Brain pericyte (primary cell): ENCODE measurements around the gene SRRM2.

Source experiments
- DNase-seq: peaks from one replicate; pipeline ENCODE4 v3.0.0-alpha.2; 2012; ENCODE audit warnings: low read depth, low spot score

SRRM2 gene

DNA sequence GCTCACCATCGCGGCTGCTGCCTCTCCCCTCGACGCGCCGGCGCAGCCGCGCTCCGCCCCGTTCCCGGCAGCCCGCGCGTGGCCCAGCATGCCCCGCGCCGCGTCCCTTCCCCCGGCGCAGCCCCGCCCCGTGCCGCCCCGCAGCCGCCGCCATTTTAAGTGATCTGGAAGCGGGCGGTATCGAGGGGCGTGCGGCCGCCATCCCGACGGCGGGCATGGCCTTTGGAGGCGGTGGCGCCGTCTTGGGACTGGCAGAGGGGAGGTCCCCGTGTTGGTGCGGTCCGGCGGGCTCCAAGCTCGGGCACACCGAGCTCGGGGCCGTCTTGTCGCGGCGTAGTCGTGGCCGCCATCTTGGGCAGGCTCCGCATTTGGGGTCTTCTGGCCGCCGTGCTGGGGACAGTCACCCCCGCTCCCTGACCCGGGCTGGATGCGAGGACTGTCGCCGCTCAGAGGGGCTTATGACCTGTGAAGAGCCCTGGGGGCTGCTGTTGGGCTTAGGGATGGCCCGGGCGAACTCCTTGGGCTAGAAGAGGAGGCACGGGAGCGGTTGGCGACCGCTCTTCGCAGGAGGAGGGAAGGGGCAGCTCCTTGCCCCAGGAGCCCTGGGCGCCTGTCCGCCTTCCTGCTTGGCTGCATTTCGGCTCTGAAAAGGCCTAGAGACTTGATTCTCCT, 24.9 kb downstream of the SRRM2 start, which contains the start of gene ELOB:
Gene ELOB (minus strand): TSS at position 50 of the 672 bp plus-strand sequence. CDS start 41 bp downstream, at position 9.
- DNase-seq, result no peak

DNA sequence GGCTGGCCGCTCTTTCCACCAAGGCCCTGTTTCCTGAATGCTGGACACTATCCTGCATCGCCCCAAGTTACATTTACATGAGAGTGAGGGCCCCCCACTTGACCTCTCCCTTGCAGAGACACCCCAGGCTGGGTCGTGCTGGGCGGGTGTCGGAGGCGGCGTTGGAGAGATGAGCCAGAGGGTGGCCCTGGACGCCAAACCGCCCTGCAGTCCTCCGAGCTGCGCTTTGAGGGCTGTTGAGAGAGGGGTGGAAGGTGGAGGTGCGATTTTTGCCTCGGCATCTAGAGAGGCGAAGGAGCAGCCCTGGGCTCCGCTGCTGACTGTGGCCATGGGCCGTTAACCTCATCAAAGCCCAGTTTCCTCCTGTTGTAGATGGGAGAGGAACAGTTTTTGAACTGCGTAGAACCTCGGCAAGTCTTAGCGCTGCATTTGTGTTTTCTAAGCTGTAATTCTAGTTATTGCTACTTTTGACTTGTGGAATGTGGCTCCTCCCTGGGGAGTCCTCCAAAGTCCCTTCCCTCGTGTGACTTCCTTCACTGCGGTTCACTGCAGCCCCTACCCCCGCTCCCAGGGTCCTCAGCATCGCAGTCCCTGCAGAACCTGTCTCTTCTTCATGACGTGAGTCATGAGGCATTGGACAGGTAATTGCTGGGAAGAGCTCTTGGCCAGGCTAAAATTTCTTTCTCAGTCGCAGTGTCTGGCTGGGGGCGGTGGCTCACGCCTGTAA, 25.6 kb downstream of the SRRM2 start:
- DNase-seq, result no peak

DNA sequence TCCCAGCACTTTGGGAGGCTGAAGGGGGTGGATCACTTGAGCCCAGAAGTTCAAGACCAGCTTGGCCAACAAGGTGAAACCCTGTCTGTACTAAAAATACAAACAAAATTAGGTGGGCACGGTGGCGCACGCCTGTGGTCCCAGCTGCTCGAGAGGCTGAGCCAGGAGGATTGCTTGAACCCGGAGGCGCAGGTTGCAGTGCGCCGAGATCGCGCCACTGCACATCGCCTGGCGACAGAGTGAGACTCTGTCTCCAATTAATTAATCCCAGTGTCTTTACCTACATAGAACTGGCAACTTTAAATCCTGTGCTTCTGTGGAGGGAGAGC, 26.2 kb downstream of the SRRM2 start:
- DNase-seq, result no peak

DNA sequence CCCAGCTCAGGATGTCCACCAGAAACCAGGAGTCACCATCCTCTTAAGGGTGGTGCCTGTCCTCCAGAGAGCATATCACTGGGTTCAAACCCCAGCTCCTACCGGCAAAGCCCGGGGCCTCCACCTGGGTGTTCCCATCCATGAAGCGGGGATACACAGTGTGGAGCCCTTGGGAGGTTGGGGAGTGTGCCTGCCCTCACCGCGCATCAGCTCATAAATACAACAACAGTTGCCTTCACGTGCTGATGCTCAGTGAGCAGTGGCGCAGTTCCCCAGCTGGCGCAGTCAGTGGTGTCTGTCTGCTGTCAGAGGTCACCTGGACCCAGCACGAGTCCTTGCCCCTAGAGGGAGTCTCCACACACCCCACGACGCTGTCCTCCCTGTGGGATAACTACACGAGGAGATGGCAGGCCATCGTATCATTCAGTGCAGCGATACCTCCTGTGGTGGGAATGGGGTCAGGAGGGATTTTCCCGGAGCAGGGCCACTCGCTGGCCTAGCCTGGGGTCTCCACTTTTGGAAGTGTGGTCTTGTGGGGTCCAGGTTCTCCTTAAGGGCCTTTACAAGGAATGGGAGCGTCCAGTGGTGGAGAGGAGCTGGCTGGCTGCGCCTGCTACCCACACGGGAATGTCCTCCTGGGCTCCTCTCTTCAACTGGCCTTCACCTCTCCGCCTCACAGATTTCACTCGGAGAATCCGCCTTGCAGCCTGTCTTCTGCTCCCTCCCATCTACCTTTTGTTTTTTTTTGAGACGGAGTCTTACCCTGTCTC, 26.9 kb downstream of the SRRM2 start:
- no peak for DNase-seq

DNA sequence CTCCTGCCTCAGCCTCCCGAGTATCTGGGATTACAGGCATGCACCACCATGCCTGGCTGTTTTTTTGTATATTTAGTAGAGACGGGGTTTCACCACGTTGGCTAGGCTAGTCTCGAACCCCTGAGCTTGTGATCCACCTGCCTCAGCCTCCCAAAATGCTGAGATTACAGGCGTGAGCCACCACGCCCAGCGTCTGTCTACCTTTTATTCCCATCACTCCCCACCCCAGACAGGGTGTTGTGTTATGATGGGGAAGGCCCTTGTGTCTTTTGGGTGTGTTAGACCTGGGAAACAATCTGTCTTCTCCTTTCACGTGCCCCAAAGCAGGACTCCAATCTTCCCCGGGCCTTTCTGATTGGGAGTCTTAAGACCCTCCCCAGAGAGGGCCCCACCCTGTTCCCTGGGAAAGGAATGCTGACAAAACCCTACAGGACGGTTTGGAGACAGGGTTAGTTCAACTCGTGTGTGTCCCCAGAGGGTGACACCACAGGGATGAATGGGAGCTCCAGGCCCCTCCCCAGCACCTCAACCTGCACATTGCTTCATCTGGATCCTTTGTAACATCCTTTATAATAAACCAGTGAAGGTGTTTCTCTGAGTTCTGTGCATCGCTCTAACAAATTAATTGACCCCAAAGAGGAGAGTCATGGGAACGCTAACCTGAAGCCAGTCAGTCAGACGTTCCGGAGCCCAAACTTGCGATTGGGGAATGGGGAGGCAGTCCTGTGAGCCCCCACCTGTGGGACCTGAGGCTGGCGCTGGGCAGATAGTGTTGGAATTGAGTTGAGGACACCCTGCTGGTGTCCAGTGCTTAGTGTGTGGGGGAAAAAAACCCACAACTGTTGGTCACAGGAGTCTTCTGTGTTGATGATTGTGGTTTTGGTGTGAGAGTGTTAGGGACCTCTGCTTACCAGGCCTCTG, 27.8 kb downstream of the SRRM2 start:
- DNase-seq, result no peak

DNA sequence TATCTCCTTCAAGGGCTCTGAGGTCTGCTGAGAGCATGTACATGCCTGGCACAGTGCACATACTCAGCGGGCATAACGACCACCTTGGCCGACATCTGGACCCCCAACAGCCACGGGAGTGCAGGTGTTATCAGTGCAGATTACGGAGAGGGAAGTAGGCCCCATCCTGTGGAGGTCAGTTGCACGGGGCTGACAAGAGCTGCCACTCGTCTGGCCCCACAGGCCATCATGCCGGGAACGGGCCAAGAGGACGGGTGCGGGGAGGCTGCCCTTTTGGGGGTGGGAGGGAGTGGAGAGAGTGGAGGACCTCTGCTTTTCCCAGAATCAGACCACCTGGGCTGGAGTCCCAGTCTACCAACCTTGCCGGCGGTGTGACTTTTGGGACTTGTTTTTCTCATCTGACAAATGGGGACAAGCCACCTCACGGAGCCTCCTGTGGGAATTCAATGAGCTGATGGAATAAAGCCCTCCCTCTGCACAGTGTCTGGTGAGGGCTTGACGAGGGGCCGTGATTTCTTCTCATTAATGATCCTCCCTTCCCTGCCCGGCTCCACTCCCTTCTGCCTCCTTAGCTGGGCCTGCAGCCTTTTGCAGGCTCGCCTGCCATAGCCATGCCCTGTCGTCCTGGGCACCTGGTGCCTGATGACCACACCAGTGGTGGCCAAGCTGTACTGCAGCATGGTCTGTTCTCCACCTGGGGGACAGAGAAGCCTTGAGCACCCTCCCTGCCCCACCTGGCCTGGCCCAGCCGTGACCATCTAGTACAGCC, 30.3 kb downstream of the SRRM2 start:
- no peak for DNase-seq

DNA sequence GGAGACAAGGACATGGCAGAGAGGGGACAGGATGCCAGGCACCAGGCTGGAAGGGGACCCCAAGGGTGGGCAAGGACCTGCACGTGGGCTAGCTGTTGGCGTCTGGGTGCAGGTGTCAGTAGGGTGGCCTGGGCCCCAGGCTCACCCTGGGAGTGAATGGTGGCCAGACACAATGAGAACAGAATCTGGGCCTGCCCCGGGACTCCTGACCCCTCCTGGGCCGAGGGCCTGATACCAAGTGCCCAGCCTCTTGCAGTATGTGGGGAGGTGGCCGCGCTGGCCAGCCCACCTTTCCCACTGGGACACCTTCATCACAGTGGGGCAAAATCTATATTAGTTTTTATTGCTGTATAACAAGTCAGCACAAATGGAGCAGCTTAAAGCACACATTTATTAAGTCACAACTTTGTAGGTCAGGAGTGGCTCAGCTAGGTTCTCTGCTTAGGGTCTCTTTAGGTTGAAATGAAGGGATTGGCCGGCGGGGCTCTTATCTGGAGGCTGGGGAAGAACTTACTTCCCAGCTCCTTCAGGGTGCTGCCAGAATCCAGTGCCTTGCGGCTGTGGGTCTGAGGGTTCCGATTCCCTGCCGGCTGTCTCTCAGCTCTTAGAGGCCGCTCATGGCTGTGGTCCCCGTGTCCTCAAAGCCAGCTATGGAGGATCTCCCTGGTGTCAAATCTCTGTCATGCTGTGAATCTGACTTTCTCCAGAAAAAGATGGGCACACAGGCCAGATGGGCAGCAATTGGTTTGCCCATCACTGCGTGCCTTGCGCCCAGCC, 31.3 kb downstream of the SRRM2 start:
- DNase-seq, result no peak

DNA sequence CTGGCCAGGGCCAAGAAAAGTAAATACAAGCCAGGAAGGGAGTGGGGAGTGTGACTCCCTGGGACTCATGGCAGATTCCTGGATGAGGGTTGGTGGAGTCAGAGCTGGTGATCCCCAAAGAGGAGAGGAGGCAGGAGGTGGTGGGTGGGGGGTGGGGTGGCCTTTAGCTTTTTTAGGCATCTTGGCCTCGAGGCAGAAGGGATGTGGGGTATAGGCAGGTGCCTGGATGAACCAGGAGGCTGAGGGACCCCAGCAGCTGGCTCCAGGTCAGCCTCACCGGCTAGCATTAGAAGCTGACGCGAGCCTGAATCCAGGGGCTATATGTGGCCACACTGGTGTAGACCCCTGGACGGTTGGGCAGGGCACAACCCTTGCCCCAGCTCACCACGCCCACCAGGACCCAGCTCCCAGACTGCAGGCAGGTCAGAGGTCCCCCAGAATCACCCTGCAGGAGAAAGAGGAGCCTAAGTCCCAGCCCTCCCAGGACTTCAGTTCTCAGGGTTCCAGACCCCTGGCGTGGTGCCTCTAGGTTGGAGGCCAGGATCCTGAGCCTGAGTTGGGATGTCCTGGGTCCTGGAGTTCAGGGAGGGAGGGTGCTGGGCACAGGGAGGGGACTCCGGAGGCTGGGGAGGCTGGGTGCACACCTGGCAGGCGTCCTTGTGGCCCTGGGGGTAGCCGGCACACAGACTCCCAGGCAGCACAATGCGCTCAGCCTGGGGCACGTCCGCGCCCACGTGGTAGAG, 32.1 kb downstream of the SRRM2 start:
- DNase-seq, result no peak

DNA sequence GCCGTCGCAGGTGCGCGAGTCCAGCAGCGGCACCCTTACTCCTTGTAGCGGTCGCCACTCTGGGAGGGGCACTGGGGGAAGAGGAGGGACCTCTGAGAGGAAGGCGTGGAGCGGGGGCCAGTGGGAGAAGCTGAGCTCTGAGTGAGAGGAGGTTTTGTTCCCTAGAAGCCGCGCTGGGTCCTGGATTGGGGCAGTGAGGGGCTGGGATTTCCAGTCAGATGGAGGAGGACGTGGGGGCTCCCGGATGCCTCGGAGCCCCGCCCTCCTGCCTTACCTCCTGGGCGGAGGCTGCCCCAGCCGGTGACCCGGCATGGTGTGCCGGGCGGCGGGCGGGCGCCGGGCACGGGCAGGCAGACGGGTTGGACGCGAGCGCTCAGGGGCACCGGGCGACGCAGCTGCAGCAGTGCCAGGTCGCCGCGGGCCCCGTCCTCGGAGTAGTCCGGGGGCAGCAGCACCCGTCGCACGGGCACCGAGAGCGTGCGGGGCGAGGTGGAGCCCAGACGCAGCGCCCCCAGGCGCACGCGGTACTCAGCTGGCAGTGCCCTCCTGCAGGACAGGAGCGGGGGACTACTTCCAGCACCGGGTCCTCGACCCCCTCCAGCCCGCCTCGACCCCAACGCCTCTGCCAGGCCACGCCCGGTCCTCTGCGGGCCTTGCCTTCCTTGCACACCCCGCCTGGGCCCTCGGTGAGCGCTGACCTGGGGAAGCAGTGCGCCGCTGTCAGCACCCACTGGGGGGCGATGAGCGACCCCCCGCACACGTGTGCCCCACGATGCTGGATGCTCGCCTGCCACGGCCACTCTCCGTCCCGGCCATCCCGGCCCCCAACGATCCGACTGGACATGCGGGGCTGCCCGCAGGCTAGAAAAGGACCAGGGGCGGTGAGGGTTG, 32.9 kb downstream of the SRRM2 start:
- no peak for DNase-seq

DNA sequence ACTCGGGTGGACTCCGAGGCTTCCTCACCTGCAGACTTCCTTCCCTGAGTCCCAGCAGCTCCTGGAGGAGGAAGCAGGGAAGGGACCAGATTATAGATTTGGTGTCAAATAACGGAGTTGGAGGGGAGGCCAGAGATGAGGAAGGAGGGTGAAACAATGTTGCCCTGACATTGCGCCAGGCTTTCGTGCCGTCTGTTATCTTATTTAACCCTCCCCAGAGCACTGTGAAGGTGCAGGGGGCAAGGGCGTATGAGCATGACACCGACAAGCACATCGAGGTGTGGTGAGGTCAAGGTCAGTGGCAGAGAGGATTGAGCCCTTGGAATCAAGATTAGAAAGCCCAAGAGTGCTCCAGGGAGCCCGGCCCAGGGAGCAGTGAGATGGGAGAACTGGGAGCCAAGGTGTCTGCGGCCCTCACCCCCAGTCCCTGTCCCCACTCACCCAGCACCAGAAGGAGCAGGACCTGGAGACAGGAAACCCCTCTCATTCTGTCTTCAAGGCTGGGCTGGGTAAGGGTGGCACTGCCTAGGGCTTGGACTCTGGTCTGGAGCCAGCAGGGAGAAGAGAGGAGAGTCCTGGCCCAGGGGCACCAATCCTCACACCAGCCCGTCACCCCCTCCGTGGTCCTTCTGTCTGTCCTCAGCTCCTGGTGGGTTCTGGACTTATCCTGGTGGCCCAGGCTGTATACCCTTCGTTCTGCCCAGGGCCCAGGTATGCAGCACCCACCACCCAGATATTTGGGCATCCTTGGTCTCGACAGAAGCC, 33.8 kb downstream of the SRRM2 start:
- no peak for DNase-seq

DNA sequence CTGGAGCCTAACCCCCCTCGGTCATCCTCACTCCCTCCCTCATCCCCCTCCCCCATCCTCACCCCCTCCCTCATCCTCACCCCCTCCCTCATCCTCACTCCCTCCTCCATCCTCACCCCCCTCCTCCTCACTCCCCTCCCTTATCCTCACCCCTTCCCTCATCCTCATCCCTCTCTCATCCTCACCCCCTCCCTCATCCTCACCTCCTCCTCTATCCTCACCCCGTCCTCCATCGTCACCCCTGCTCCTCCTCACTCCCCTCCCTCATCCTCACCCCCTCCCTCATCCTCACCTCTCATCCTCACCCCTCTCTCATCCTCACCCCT, 34.4 kb downstream of the SRRM2 start:
- DNase-seq, result no peak

DNA sequence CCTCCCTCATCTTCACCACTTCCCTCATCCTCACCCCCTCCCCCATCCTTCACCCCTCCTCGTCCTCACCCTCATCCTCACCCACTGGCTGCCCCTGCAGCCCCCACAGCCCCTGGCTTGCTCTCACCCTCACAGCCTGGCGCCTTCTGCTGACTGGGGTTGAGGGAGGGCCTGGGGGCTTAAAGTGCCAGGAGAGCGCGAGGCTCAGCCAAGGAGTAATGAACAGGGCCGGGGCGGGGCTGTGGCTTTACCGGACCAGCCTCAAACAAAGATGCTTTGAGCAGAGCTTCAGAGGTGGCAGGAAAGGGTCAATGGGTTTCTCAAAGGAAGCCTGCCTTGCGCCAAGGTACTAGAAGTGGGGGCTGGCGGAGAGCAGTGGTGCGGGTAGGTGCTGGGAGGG, 35.0 kb downstream of the SRRM2 start, which contains the start of gene PRSS33:
Gene PRSS33 (minus strand): TSS at position 155 of the 400 bp plus-strand sequence. CDS start 1,013 bp downstream, outside the sequence.
- no peak for DNase-seq

DNA sequence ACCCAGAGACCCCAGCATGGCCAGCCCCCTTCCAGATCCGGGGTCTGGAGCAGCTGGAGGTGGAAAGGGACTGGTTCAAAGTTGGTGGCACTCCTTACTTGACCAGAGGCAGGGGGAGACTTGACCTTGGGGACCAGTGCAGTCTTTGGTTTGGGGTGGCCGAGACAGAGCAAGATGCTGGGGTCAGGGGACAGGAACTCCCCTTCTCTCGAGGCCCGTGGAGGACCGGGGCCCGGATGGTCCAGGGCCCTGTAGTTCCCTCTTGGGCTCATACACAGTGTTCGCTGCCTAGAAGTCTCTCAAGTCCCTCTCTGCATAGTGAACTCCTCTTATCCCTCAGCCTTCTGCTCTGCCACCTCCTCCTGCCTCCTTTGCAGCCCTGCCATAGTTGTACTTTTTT, 35.5 kb downstream of the SRRM2 start:
- DNase-seq, result no peak

DNA sequence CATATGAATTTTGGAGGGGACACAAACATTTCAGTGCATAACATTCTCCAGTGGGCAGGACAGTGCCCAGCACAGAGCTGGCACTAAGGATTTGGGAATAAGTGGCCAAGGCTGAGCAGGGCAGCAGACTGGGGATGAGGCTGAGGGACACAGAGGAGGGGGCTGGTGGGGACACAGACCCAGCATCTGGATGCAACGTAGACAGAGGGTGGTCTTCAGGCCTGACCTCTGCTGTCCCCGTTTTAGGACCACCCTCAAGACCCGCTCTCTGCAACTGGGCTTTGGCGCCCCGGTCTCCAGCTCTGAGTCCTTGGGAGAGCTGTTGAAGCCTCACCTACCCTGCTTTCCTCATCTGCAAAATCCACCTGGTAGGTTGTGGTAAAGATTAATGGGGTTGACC, 38.2 kb downstream of the SRRM2 start:
- no peak for DNase-seq

DNA sequence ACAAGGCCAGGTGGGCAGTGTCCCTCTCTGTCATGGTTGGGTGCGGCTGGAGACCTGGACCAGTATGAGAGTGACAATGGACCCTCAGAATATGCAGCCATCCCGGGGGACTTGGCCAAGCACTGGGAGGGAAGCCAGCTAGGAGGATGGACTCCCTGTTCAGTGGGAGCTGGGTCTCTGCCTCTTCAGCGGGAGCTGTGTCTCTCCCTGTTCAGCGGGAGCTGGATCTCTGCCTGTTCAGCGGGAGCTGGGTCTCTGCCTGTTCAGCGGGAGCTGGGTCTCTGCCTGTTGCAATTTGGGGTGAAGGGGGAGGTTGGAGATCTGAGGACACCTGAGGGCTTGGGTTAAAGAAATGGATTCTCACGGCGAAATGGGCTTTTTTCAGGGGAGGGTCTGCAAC, 38.7 kb downstream of the SRRM2 start:
- no peak for DNase-seq

DNA sequence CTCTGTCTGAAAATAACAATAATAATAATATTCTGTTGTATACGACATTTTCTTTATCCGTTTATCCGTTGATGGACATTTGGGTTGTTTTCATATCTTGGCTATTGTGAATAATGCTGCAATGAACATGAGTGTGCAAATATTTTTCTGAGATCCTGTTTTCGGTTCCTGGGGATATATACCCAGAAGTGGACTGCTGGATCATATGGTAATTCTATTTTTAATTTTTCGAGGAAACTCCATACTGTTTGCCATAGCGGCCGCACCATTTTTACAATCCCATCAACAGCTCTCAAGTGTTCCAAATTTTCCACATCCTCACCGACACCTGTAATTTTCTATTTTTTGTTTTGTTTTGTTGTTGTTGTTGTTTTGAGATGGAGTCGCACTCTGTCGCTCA, 40.5 kb downstream of the SRRM2 start:
- no peak for DNase-seq

DNA sequence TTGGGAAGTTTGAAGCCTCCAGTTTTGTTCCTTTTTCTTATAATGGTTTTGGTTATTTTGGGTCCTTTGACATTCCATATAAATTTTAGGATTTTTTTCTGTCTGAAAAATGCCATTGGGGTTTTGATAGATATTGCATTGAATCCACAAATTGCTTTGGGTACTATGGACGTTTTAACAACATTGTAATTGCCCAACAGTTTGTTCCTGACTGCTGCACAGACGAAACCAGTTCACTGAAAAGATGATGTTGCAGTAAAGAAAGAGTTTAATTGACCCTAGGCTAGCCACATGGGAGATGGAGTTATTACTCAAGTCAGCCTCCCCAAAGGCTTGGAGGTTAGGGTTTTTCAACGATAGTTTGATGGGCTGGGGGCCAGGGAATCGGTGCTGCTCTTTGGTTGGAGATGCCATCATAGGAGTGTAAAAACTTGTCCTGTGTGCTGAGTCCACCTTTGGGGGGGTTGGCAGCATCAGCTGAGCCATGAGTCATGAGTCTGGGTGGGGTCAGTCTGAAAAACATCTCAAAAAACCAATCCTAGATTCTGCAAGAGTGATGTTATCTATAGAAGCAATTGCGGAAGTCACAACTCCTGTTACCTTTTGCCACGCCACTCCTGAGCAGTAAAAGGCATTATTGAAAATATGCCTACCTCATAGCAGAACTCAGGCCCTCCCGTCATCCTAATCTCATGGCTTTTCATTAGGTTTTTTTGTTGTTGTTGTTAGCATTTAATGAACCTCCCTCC, 43.1 kb downstream of the SRRM2 start:
- DNase-seq, result no peak
